Measurements from ENCODE around the gene NDFIP1. TPM values are rescaled to one million over a fixed set of nuclear protein-coding genes. Genes with fewer than 3 reads are reported as not detected.

The NDFIP1 gene
- total RNA-seq, 3 donors from 2014 or later: 115 to 135 (median 117) TPM

DNA sequence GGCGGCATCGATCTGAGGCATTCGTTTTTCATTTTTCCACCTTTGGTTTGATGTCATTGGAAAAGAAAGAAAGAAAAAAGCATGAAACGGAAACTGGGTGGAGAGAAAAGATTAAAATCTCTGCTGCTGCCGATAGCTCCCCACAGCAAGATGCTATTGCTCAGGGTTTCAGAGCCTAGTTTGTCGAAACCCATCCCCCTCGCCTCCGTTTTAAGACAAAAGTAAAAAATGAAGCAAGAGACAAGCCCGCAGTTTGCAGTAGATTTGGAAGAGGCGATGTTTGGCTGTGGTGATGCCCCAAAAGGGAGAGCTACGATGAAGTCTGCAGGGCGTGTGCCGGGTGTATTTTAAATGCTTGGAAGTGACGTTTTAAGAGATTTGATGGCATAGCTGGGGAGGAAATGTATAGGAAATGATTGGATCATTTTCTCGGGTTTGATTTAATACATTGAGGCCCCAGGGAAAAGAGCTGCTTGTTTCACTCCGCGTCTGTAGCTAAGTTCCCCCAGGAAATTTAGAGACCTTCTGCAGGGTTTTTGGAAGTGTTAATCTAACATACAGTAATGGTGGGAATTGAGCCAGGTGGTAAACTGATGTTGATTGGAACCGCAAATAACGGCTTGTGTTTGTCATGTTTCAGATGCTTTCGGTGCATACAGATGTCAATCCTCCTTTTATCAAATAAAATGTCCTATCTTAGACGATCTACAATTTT, 909 bp downstream of the NDFIP1 start:
- Histone ChIP-seq H3K27me3 (no peaks in the 10 kb centered on the region), H3K36me3 (no peaks in the 10 kb centered on the region), H3K4me3 (peak overlapping the region; percentile 58 to 99 (median 83)), H3K9me3 (no peaks in the 10 kb centered on the region), H3K4me1 (peaks cover 3 to 6% of the 10 kb centered on the region in 2 donors), H3K27ac (peak overlapping the region; percentile 98 to 100)
- intact Hi-C loops (cut with DNase I; ENCODE audit: low total_unique reads): no loop called here
- no peak for DNase-seq (ENCODE audit: low spot score in 2 of 2)
- TF ChIP-seq POLR2A (IDR thresholded peaks at IDR 0.05): no peak

DNA sequence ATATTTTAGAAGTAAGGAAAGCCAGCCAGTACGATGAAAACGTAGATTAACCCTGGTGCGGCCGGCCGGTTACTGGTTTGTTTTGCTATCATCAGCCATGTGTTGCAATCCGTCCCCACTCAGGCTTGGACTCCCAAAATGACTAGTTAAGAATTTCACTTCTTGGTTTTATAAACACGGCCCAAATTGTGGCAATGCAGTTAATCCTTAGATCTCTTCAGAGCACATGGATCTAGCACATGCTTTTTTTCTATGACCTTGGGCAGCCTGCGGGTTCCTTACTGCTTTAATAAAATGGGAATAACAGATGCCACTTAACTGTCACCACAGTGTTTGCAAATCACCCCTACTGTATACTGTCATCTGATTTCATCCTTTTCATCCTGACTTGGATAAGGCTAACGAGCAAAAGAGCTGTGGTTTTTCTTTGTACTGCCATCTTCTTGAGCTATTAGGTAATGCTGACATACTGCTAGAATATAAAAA, 1.5 kb downstream of the NDFIP1 start:
- Histone ChIP-seq H3K36me3 (no peaks in the 10 kb centered on the region), H3K4me3 (peak overlapping the region; percentile 58 to 99 (median 83)), H3K9me3 (no peaks in the 10 kb centered on the region), H3K4me1 (peaks cover 3 to 6% of the 10 kb centered on the region in 2 donors), H3K27ac (peak overlapping the region in 1 of 2 donors; percentile 100), H3K27me3 (no peaks in the 10 kb centered on the region)
- no peak for DNase-seq (ENCODE audit: low spot score in 2 of 2)
- TF ChIP-seq, protein P1, sequence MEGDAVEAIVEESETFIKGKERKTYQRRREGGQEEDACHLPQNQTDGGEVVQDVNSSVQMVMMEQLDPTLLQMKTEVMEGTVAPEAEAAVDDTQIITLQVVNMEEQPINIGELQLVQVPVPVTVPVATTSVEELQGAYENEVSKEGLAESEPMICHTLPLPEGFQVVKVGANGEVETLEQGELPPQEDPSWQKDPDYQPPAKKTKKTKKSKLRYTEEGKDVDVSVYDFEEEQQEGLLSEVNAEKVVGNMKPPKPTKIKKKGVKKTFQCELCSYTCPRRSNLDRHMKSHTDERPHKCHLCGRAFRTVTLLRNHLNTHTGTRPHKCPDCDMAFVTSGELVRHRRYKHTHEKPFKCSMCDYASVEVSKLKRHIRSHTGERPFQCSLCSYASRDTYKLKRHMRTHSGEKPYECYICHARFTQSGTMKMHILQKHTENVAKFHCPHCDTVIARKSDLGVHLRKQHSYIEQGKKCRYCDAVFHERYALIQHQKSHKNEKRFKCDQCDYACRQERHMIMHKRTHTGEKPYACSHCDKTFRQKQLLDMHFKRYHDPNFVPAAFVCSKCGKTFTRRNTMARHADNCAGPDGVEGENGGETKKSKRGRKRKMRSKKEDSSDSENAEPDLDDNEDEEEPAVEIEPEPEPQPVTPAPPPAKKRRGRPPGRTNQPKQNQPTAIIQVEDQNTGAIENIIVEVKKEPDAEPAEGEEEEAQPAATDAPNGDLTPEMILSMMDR (IDR thresholded peaks at IDR 0.05): peak in 1 of 3 donors; percentile 10
- TF ChIP-seq POLR2A (IDR thresholded peaks at IDR 0.05) (no peak), POLR2AphosphoS5 (IDR thresholded peaks at IDR 0.05) (no peak)
- intact Hi-C loops (cut with DNase I; ENCODE audit: low total_unique reads): no loop called here

DNA sequence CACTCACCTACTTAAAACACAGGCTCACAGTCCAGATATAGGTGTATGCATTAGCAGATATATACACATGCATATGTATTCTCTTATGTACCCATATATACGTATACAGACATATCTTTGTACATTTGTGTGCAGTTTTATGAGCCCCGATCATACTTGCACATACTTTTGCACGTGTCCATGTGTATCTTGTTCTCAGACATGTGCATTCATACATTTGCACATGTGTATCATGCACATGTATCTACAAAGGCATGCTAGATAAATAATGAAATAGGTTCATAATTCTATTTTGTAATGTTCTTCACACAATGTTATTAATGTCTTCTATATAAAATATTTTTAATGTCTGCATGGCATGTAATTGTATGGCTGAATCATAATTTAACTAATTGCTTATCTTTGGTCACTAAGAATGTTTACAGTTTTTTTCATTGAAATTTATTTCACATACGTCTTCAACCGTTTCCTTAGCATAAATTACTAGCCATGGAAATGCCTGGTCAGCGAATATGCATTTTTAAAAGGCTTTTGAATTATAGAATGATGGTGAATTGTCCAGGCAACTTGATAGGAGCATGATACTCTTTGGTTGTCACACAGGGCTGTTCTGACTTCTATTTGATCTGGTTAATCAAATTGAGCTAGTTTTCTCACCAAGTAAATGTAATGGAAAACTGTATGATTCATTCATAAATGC, 2.6 kb downstream of the NDFIP1 start:
- DNase-seq (ENCODE audit: low spot score in 2 of 2): no peak
- no peak overlapping the region for H3K27ac ChIP-seq
- H3K36me3 ChIP-seq: no peaks in the 10 kb centered on the region
- no peaks in the 10 kb centered on the region for H3K27me3 ChIP-seq
- peak overlapping the region in 2 of 3 donors; percentile 13 to 58 for H3K4me3 ChIP-seq
- H3K4me1 ChIP-seq: peaks cover 3 to 6% of the 10 kb centered on the region in 2 donors
- intact Hi-C loops (cut with DNase I; ENCODE audit: low total_unique reads): no loop called here
- H3K9me3 ChIP-seq: no peaks in the 10 kb centered on the region
- TF ChIP-seq POLR2AphosphoS5 (IDR thresholded peaks at IDR 0.05): no peak
- no peak for TF ChIP-seq POLR2A (IDR thresholded peaks at IDR 0.05)
- TF ChIP-seq, protein P1 (IDR thresholded peaks at IDR 0.05): no peak

DNA sequence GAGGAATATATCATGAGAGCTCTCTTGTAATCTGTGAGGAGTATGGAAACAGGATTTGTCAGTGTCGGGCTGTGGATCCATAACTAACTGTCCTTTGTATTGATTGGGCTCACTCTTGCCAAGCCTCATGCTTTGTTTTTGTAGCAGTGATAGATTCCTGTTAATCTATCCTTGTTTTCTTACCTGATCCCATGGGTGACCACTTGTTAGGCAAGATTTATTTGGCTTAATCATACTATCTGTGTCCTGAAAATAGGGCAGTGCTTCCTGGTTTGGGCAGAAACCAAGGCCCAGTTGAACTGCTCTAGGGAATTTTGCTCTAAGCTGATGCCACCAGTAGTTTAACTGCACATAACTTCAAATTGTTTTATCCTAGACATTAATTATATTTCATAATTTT, 6.1 kb downstream of the NDFIP1 start:
- Histone ChIP-seq H3K36me3 (no peaks in the 10 kb centered on the region), H3K27me3 (no peaks in the 10 kb centered on the region), H3K4me3 (no peak overlapping the region), H3K4me1 (peaks cover 3 to 6% of the 10 kb centered on the region in 2 donors), H3K27ac (peak overlapping the region; percentile 27 to 38), H3K9me3 (no peaks in the 10 kb centered on the region)
- TF ChIP-seq POLR2AphosphoS5 (IDR thresholded peaks at IDR 0.05) (no peak), POLR2A (IDR thresholded peaks at IDR 0.05) (no peak)
- TF ChIP-seq, protein P1 (IDR thresholded peaks at IDR 0.05): no peak
- DNase-seq (ENCODE audit: low spot score in 2 of 2): no peak
- intact Hi-C loops (cut with DNase I; ENCODE audit: low total_unique reads): no loop called here

DNA sequence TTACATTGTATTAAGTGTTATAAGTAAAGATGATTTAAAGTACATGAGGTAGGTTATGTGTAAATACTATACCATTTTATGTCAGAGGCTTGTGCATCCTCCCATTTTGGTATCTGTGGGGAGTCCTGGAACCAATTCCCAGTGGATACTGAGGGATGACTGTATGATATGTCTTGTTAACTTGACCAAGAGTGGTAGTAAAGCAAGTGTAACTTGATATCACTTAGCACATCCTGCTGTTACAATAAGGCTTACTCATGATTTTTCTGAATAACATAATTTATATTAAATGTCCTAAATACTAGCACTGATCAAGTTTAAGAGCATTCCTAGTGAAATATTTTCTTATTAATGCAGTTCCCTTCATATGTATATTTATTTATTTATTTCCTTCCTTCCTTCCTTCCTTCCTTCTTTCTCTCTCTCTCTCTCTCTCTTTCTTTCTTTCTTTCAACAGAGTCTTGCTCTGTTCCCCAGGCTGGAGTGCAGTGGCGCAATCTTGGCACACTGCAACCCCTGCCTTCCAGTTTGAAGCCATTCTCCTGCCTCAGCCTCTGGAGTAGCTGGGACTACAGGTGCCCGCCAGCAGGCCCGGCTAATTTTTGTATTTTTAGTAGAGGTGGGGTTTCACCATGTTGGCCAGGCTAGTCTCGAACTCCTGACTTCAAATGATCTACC, 7.5 kb downstream of the NDFIP1 start:
- no peak overlapping the region for H3K4me3 ChIP-seq
- no peak overlapping the region for H3K27ac ChIP-seq
- no peak for DNase-seq (ENCODE audit: low spot score in 2 of 2)
- H3K27me3 ChIP-seq: no peaks in the 10 kb centered on the region
- TF ChIP-seq POLR2AphosphoS5 (IDR thresholded peaks at IDR 0.05) (no peak), POLR2A (IDR thresholded peaks at IDR 0.05) (no peak)
- TF ChIP-seq, protein P1 (IDR thresholded peaks at IDR 0.05): no peak
- H3K9me3 ChIP-seq: no peaks in the 10 kb centered on the region
- intact Hi-C loops (cut with DNase I; ENCODE audit: low total_unique reads): no loop called here
- H3K4me1 ChIP-seq: no peaks in the 10 kb centered on the region
- H3K36me3 ChIP-seq: no peaks in the 10 kb centered on the region

Measured in breast epithelium (tissue), 4 donors.